ENCODE measurements around the gene CSF3R.
"Not testable (repeated sequence)": the region's sequence is repeated elsewhere in the genome, so short reads cannot be mapped to it uniquely, and the experiment has no call there.

The CSF3R gene

GRCh38 chr1:36503733-36504132 lies 21.0 kb upstream of the CSF3R start:
- TF ChIP-seq CTCF (IDR thresholded peaks at IDR 0.05; ENCODE audit: insufficient read depth, low read depth, low read length, missing control alignments) = no peak
- no peak overlapping the region for H3K4me3 ChIP-seq (ENCODE audit: low read length)
- no peak for DNase-seq (ENCODE audit: low read depth)

GRCh38 chr1:36503159-36503558 lies 20.4 kb upstream of the CSF3R start:
- H3K4me3 ChIP-seq (ENCODE audit: low read length) = no peak overlapping the region
- no peak for TF ChIP-seq CTCF (IDR thresholded peaks at IDR 0.05; ENCODE audit: insufficient read depth, low read depth, low read length, missing control alignments)
- DNase-seq (ENCODE audit: low read depth) = no peak

GRCh38 chr1:36502616-36503015 lies 19.9 kb upstream of the CSF3R start:
- DNase-seq (ENCODE audit: low read depth) = no peak
- no peak overlapping the region for H3K4me3 ChIP-seq (ENCODE audit: low read length)
- no peak for TF ChIP-seq CTCF (IDR thresholded peaks at IDR 0.05; ENCODE audit: insufficient read depth, low read depth, low read length, missing control alignments)

GRCh38 chr1:36501911-36502310 lies 19.2 kb upstream of the CSF3R start:
- DNase-seq (ENCODE audit: low read depth); H3K4me3 ChIP-seq (ENCODE audit: low read length): not testable (repeated sequence)

GRCh38 chr1:36497207-36497606 lies 14.5 kb upstream of the CSF3R start:
- no peak for TF ChIP-seq CTCF (IDR thresholded peaks at IDR 0.05; ENCODE audit: insufficient read depth, low read depth, low read length, missing control alignments)
- peak; percentile 34 for DNase-seq (ENCODE audit: low read depth)
- H3K4me3 ChIP-seq (ENCODE audit: low read length) = no peak overlapping the region

GRCh38 chr1:36494971-36495370 lies 12.3 kb upstream of the CSF3R start:
- no peak for TF ChIP-seq CTCF (IDR thresholded peaks at IDR 0.05; ENCODE audit: insufficient read depth, low read depth, low read length, missing control alignments)
- no peak overlapping the region for H3K4me3 ChIP-seq (ENCODE audit: low read length)
- no peak for DNase-seq (ENCODE audit: low read depth)

GRCh38 chr1:36493524-36493923 lies 10.8 kb upstream of the CSF3R start:
- DNase-seq (ENCODE audit: low read depth) = no peak
- no peak overlapping the region for H3K4me3 ChIP-seq (ENCODE audit: low read length)
- no peak for TF ChIP-seq CTCF (IDR thresholded peaks at IDR 0.05; ENCODE audit: insufficient read depth, low read depth, low read length, missing control alignments)

- H3K4me3 ChIP-seq (ENCODE audit: low read length) = no peak overlapping the region
- TF ChIP-seq CTCF (IDR thresholded peaks at IDR 0.05; ENCODE audit: insufficient read depth, low read depth, low read length, missing control alignments) = no peak
- no peak for DNase-seq (ENCODE audit: low read depth)
These were observed 9.8 kb upstream of the CSF3R start for GRCh38 chr1:36492491-36492890.

GRCh38 chr1:36489258-36490051 lies 6.7 kb upstream of the CSF3R start:
- not testable (repeated sequence) for DNase-seq (ENCODE audit: low read depth); H3K4me3 ChIP-seq (ENCODE audit: low read length)
